Neural cell (in vitro differentiated cells): Measurements from ENCODE around the gene FUS.

Experiments used
- EZH2 ChIP-seq: fragments of 200-600, 300-800 bp; shearing (Covaris generic), sonication (generic); IDR thresholded peaks from 2 replicates; pipeline ENCODE4 v1.6.1; 2014; ENCODE audit warnings: antibody characterized with exemption, low read length, borderline replicate concordance, mild to moderate bottlenecking; ENCODE audit not compliant: insufficient read depth, poor library complexity, severe bottlenecking
- TF ChIP-seq, protein P1 (sequence below): fragments of 450-650 bp; IDR thresholded peaks from 2 replicates; pipeline ENCODE4 v1.5.1; 2014; ENCODE audit warnings: antibody characterized with exemption, mild to moderate bottlenecking, moderate library complexity; ENCODE audit not compliant: poor library complexity, severe bottlenecking

DNA sequence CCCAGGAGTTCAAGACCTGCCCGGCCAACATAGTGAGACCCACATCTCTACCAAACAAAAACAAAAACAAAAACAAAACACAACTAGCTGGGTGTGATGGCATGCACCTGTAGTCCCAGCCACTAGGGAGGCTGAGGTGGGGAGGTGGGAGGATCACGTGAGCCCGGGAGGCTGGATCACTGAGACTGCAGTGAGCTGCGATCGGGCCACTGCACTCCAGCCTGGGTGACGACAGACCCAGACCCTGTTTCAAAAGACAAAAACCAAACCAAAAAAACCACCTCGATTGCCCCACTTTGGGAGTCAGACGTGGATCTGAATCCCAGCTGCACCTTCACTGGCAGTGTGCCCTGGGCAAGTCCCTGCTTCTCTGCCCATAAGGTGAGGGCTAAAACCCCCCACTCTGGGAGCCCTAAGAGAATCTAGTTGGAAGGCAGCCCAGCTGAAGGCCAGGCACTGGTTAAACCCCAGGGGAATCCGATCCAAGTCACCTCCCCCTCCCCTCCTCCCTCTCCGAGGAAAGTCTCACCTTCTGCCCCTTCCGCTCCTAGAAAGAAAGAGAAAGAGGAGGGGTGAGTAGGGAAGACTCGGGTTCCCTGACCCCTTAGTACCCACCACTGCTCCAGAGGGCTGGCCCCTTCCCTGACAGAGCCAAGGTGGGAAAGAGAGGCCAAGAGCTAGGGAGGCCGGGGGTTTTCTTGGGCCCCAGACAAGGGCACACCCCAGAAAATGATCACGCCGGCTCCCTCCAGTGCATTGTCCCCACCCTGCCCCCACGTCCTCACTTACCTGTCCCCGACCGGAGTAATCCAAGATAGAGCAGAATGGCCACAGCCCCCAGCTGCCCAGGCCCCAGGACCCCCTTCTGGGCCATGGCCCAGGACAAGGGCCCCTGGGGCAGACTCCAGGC lies 45.1 kb upstream of the FUS start:
- TF ChIP-seq EZH2: no peak
- TF ChIP-seq, protein P1, sequence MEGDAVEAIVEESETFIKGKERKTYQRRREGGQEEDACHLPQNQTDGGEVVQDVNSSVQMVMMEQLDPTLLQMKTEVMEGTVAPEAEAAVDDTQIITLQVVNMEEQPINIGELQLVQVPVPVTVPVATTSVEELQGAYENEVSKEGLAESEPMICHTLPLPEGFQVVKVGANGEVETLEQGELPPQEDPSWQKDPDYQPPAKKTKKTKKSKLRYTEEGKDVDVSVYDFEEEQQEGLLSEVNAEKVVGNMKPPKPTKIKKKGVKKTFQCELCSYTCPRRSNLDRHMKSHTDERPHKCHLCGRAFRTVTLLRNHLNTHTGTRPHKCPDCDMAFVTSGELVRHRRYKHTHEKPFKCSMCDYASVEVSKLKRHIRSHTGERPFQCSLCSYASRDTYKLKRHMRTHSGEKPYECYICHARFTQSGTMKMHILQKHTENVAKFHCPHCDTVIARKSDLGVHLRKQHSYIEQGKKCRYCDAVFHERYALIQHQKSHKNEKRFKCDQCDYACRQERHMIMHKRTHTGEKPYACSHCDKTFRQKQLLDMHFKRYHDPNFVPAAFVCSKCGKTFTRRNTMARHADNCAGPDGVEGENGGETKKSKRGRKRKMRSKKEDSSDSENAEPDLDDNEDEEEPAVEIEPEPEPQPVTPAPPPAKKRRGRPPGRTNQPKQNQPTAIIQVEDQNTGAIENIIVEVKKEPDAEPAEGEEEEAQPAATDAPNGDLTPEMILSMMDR: no peak
